Measurements from ENCODE around the gene KCNAB2.

KCNAB2 gene

GRCh38 chr1:6096243-6097116 lies 50.8 kb downstream of the KCNAB2 start:
- Histone ChIP-seq H3K27ac (ENCODE audit: low read depth, low read length, poor library complexity, severe bottlenecking) (no peak overlapping the region), H4K20me1 (ENCODE audit: insufficient read depth, low read length) (no peaks in the 10 kb centered on the region), H3K9me3 (ENCODE audit: low read length) (no peaks in the 10 kb centered on the region), H2AFZ (ENCODE audit: low read length) (no peak overlapping the region), H3F3A (ENCODE audit: insufficient read depth, low read length) (no peaks in the 10 kb centered on the region), H3K4me3 (ENCODE audit: low read depth, low read length, poor library complexity, severe bottlenecking) (no peak overlapping the region), H3K4me1 (ENCODE audit: insufficient read depth, low read length, severe bottlenecking) (no peaks in the 10 kb centered on the region), H3K36me3 (ENCODE audit: insufficient read depth, low read length) (peaks cover 35% of the 10 kb centered on the region; the same call in 1 of the 2 replicates), H3K9ac (ENCODE audit: low read length) (no peak overlapping the region), H3K9me2 (ENCODE audit: low read depth, low read length) (no peaks in the 10 kb centered on the region), H3K27me3 (ENCODE audit: insufficient read depth, low read length) (no peaks in the 10 kb centered on the region), H3K79me2 (ENCODE audit: insufficient read depth, low read length) (no peaks in the 10 kb centered on the region), H3K4me2 (ENCODE audit: low read length) (no peak overlapping the region)
- no peak for TF ChIP-seq CTCF (IDR thresholded peaks at IDR 0.05; ENCODE audit: low read length)
- TF ChIP-seq EZH2 (IDR thresholded peaks at IDR 0.05; ENCODE audit: borderline replicate concordance, low read length) = no peak

- Histone ChIP-seq H3K27ac (ENCODE audit: low read depth, low read length, poor library complexity, severe bottlenecking) (no peak overlapping the region), H3K36me3 (ENCODE audit: insufficient read depth, low read length) (peaks cover 35% of the 10 kb centered on the region; the same call in 1 of the 2 replicates), H3K27me3 (ENCODE audit: insufficient read depth, low read length) (no peaks in the 10 kb centered on the region), H3F3A (ENCODE audit: insufficient read depth, low read length) (no peaks in the 10 kb centered on the region), H3K9ac (ENCODE audit: low read length) (no peak overlapping the region), H3K9me3 (ENCODE audit: low read length) (no peaks in the 10 kb centered on the region), H3K4me3 (ENCODE audit: low read depth, low read length, poor library complexity, severe bottlenecking) (no peak overlapping the region), H2AFZ (ENCODE audit: low read length) (no peak overlapping the region), H3K4me2 (ENCODE audit: low read length) (no peak overlapping the region), H4K20me1 (ENCODE audit: insufficient read depth, low read length) (no peaks in the 10 kb centered on the region), H3K79me2 (ENCODE audit: insufficient read depth, low read length) (no peaks in the 10 kb centered on the region), H3K4me1 (ENCODE audit: insufficient read depth, low read length, severe bottlenecking) (no peaks in the 10 kb centered on the region), H3K9me2 (ENCODE audit: low read depth, low read length) (no peaks in the 10 kb centered on the region)
- TF ChIP-seq CTCF (IDR thresholded peaks at IDR 0.05; ENCODE audit: low read length) (no peak), EZH2 (IDR thresholded peaks at IDR 0.05; ENCODE audit: borderline replicate concordance, low read length) (no peak)
Measured at GRCh38 chr1:6097117-6097595, 51.5 kb downstream of the KCNAB2 start.

GRCh38 chr1:6097824-6098223 lies 52.1 kb downstream of the KCNAB2 start:
- no peaks in the 10 kb centered on the region for H3K9me3 ChIP-seq (ENCODE audit: low read length)
- H3K9me2 ChIP-seq (ENCODE audit: low read depth, low read length) = no peaks in the 10 kb centered on the region
- H3F3A ChIP-seq (ENCODE audit: insufficient read depth, low read length) = no peaks in the 10 kb centered on the region
- H3K4me2 ChIP-seq (ENCODE audit: low read length) = no peak overlapping the region
- H3K27ac ChIP-seq (ENCODE audit: low read depth, low read length, poor library complexity, severe bottlenecking) = no peak overlapping the region
- no peaks in the 10 kb centered on the region for H4K20me1 ChIP-seq (ENCODE audit: insufficient read depth, low read length)
- TF ChIP-seq EZH2 (IDR thresholded peaks at IDR 0.05; ENCODE audit: borderline replicate concordance, low read length) (no peak), CTCF (IDR thresholded peaks at IDR 0.05; ENCODE audit: low read length) (no peak)
- no peaks in the 10 kb centered on the region for H3K27me3 ChIP-seq (ENCODE audit: insufficient read depth, low read length)
- no peaks in the 10 kb centered on the region for H3K4me1 ChIP-seq (ENCODE audit: insufficient read depth, low read length, severe bottlenecking)
- H3K36me3 ChIP-seq (ENCODE audit: insufficient read depth, low read length) = peaks cover 35% of the 10 kb centered on the region; the same call in 1 of the 2 replicates
- H3K9ac ChIP-seq (ENCODE audit: low read length) = no peak overlapping the region
- H3K79me2 ChIP-seq (ENCODE audit: insufficient read depth, low read length) = no peaks in the 10 kb centered on the region
- no peak overlapping the region for H2AFZ ChIP-seq (ENCODE audit: low read length)
- no peak overlapping the region for H3K4me3 ChIP-seq (ENCODE audit: low read depth, low read length, poor library complexity, severe bottlenecking)
